ENCODE results near the gene FAHD1.

DNA sequence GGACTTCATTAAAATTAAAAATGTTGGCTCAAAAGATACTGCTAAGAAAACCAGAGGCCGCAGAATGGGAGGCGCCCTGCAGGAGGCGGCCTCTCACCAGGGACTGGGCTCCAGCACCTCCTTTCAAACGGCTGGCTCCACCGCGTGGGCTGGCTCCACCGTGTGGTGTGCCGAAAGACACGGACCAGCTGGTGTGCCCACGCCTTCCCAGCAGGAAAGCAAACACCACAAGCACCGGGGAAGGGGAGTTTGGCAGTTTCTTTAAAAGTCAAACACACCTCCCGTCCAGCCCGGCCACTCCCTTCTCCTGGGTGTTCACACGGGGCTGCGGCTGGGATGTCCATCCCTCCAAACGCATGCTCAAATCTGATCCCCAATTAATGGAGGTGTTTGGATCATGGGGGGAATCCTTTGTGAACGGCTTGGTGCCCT, 14.3 kb upstream of the FAHD1 start:
- no peak for TF ChIP-seq POLR2A (IDR thresholded peaks at IDR 0.05)
- TF ChIP-seq, protein P1, sequence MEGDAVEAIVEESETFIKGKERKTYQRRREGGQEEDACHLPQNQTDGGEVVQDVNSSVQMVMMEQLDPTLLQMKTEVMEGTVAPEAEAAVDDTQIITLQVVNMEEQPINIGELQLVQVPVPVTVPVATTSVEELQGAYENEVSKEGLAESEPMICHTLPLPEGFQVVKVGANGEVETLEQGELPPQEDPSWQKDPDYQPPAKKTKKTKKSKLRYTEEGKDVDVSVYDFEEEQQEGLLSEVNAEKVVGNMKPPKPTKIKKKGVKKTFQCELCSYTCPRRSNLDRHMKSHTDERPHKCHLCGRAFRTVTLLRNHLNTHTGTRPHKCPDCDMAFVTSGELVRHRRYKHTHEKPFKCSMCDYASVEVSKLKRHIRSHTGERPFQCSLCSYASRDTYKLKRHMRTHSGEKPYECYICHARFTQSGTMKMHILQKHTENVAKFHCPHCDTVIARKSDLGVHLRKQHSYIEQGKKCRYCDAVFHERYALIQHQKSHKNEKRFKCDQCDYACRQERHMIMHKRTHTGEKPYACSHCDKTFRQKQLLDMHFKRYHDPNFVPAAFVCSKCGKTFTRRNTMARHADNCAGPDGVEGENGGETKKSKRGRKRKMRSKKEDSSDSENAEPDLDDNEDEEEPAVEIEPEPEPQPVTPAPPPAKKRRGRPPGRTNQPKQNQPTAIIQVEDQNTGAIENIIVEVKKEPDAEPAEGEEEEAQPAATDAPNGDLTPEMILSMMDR (IDR thresholded peaks at IDR 0.05) = peak; percentile 15 to 55 (median 40)
- peak in 1 of 2 donors; percentile 22 for TF ChIP-seq POLR2AphosphoS5 (IDR thresholded peaks at IDR 0.05; ENCODE audit: insufficient read depth in 1 of 2, low read depth in 1 of 2)
